AG04450 (cell line): ENCODE measurements around the gene RPS19BP1. TPM values are rescaled to one million over a fixed set of nuclear protein-coding genes. Genes with fewer than 3 reads are reported as not detected.
"Not testable (repeated sequence)": the region's sequence is repeated elsewhere in the genome, so short reads cannot be mapped to it uniquely, and the experiment has no call there.

Experiments
- CTCF ChIA-PET: fragments of 300-600, 350-600 bp; formaldehyde crosslinking; extraction: SDS; loops from one replicate; lab custom pipeline; 2022; ENCODE audit warnings: antibody characterized with exemption, inconsistent platforms; lab: Charles Lee
- POLR2A ChIA-PET: fragments of 350-600 bp; formaldehyde crosslinking; extraction: SDS; loops from one replicate; lab custom pipeline; 2021; ENCODE audit warnings: antibody characterized with exemption, inconsistent platforms; lab: Yijun Ruan, JAX
- DNase-seq: peaks from one replicate; pipeline ENCODE4 v3.0.0-alpha.2; 2011; ENCODE audit warnings: low read depth, low spot score
- H3K27ac ChIP-seq: one replicate; pipeline ENCODE4 v1.5.1; 2012; ENCODE audit warnings: low read depth, low read length, control low read depth
- H3K27me3 ChIP-seq: one replicate; pipeline ENCODE4 v1.6.0; 2012; ENCODE audit warnings: low read length; ENCODE audit not compliant: control insufficient read depth, insufficient read depth
- H3K4me3 ChIP-seq: 2 replicates; pipeline ENCODE4 v1.5.1; 2011; ENCODE audit warnings: mild to moderate bottlenecking, low read depth, low read length, control low read depth
- H3K9me3 ChIP-seq: 2 replicates; pipeline ENCODE4 v1.5.1; 2012; ENCODE audit warnings: low read length; ENCODE audit not compliant: control insufficient read depth, insufficient read depth
- polyA plus RNA-seq: library from polyadenylated mRNA; depleted of rRNA; stranded (reverse); fragments of >200 nt; gene quantifications from 2 replicates; pipeline ENCODE4 v1.2.3, GENCODE V29; 2011
- TF ChIP-seq, protein P1 (sequence below): IDR thresholded peaks from 2 replicates; pipeline ENCODE4 v1.5.1; 2011; ENCODE audit warnings: low read depth, low read length, control low read depth, inconsistent platforms

The RPS19BP1 gene
- polyA plus RNA-seq, 1 experiment: 50.8 TPM

DNA sequence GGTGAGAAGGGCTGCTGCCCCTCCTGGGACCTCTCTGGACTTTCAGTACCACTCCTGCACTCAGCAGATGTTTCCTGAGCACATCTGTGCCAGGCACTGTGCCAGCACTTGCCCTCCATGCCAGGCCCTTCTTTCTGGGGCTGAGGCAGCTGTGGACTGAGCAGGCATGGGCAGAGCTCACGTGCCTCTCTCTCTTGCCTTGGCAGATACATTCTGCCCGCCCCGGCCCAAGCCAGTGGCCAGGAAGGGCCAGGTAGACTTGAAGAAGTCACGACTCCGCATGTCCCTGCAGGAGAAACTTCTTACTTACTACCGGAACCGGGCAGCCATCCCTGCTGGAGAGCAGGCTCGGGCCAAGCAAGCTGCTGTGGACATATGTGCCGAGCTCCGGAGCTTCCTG, 20.5 kb downstream of the RPS19BP1 start:
- ChIA-PET CTCF (interaction anchor here (0.6 to 1.5 kb wide), 4 partner anchors 15 to 196 kb away, joined by 3 to 6 read pairs (median 4); no protein-coding TSS in a partner anchor), POLR2A (interaction anchor here (1.5 kb wide), 1 partner anchor 10 kb away, joined by 4 read pairs; the partner anchor contains the start of gene MIEF1)
- no peaks in the 10 kb centered on the region for H3K27me3 ChIP-seq
- no peak for DNase-seq
- TF ChIP-seq, protein P1, sequence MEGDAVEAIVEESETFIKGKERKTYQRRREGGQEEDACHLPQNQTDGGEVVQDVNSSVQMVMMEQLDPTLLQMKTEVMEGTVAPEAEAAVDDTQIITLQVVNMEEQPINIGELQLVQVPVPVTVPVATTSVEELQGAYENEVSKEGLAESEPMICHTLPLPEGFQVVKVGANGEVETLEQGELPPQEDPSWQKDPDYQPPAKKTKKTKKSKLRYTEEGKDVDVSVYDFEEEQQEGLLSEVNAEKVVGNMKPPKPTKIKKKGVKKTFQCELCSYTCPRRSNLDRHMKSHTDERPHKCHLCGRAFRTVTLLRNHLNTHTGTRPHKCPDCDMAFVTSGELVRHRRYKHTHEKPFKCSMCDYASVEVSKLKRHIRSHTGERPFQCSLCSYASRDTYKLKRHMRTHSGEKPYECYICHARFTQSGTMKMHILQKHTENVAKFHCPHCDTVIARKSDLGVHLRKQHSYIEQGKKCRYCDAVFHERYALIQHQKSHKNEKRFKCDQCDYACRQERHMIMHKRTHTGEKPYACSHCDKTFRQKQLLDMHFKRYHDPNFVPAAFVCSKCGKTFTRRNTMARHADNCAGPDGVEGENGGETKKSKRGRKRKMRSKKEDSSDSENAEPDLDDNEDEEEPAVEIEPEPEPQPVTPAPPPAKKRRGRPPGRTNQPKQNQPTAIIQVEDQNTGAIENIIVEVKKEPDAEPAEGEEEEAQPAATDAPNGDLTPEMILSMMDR: no peak
- no peak overlapping the region for H3K27ac ChIP-seq
- H3K4me3 ChIP-seq: no peak overlapping the region
- no peaks in the 10 kb centered on the region for H3K9me3 ChIP-seq

DNA sequence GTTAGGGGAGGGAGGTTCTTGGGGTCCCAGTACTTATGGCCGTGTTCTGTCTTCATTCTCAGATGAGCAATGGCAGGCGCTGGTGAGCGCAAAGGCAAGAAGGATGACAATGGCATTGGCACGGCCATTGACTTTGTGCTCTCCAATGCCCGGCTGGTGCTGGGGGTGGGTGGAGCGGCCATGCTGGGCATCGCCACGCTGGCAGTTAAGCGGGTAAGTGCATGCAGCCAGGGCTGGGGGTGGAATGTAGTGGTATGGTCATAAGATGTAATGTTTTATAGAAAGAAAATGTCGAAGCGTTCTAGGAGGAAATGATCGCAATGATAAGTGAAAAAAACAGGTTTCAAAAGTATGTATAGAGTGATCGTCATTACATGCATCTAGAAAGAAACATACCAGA, 21.3 kb downstream of the RPS19BP1 start:
- ChIA-PET POLR2A (interaction anchor here (1.5 to 2.0 kb wide), 2 partner anchors 9 kb away, joined by 4 to 10 read pairs; partner anchors contain the start of genes ATF4 and MIEF1), CTCF (interaction anchor here (1.5 to 1.9 kb wide), 2 partner anchors 15 to 111 kb away, joined by 6 to 11 read pairs; partner anchors contain the start of gene TAB1)
- DNase-seq: no peak
- no peaks in the 10 kb centered on the region for H3K9me3 ChIP-seq
- no peaks in the 10 kb centered on the region for H3K27me3 ChIP-seq
- H3K27ac ChIP-seq: no peak overlapping the region
- TF ChIP-seq, protein P1: no peak
- H3K4me3 ChIP-seq: no peak overlapping the region

DNA sequence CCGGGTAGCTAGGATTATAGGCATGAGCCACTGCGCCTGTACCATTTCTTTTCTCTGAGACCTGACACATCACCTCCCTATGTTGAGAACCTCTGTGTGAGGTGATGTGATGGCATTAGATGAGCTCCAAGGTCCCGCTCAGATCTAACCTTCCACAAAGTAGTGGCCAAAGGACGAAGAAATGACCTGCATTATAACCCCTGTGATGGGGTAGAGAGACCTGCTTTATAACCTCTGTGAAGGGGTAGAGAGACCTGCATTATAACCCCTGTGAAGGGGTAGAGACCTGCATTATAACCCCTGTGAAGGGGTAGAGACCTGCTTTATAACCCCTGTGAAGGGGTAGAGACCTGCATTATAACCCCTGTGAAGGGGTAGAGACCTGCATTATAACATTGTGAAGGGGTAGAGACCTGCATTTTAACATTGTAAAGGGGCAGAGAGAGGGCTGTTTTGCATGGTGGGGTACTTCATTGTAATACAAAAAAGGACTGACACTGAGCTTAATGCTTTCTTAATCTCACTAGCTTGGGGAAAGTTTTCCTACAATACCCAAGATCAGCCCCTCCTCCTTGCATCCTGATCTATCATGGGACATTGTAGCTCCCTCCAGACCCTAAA, 21.9 kb downstream of the RPS19BP1 start:
- ChIA-PET POLR2A (interaction anchor here (2.0 kb wide), 1 partner anchor 9 kb away, joined by 10 read pairs; the partner anchor contains the start of gene ATF4), CTCF (interaction anchor here (1.5 to 1.9 kb wide), 2 partner anchors 14 to 111 kb away, joined by 6 to 11 read pairs; partner anchors contain the start of gene TAB1)
- Histone ChIP-seq H3K4me3 (no peak overlapping the region), H3K27me3 (no peaks in the 10 kb centered on the region), H3K9me3 (no peaks in the 10 kb centered on the region), H3K27ac (no peak overlapping the region)
- TF ChIP-seq, protein P1: no peak
- DNase-seq: no peak

DNA sequence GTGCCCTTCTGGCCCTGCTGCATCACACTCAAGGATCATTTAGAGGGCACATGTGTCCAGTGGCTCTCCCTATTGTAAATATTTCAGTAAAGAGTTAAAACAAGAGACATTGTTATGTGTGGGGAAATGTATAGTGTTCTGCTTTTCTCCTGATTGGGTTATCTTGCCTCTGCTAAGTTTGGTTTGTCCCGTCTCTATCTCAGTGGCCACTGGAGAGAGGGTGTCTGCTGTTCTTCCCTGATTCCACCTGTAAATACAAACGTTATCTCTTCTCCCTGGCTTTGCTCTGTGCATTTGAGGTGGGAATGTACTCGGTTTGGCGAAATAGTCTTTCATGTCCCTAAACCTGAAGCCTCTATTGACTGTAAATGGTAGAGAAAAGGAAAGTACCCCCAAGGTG, 24.2 kb downstream of the RPS19BP1 start:
- CTCF ChIA-PET: no interaction called here

DNA sequence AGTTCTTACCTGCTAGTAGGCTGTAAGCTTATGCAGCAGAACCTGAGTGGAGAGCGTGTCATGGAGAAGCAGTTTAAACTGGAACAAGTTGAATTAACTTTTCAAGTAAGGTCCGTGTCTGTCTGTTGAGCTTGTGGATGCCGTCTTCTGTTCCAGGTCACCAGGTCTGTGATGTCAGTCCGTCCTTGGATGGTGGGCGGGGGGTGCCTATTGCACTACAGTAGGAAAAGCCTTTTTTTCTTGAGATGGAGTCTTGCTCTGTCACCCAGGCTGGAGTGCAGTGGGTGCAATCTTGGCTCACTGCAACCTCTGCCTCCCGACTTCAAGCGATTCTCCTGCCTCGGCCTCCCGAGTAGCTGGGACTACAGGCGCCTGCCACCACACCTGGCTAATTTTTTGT, 25.5 kb downstream of the RPS19BP1 start:
- H3K27ac ChIP-seq, DNase-seq, POLR2A ChIA-PET, H3K27me3 ChIP-seq, H3K4me3 ChIP-seq, H3K9me3 ChIP-seq: not testable (repeated sequence)
- CTCF ChIA-PET: interaction anchor here (0.9 kb wide), 1 partner anchor 11 kb away, joined by 3 read pairs; no protein-coding TSS in a partner anchor

More for the DNA sequence above, 24.2 kb downstream of the RPS19BP1 start:
- TF ChIP-seq, protein P1: no peak
- no peak for DNase-seq
- POLR2A ChIA-PET: no interaction called here
- H3K27me3 ChIP-seq: no peaks in the 10 kb centered on the region
- no peaks in the 10 kb centered on the region for H3K9me3 ChIP-seq
- no peak overlapping the region for H3K27ac ChIP-seq
- H3K4me3 ChIP-seq: no peak overlapping the region
